Measurements from ENCODE around the gene INPPL1.

DNA sequence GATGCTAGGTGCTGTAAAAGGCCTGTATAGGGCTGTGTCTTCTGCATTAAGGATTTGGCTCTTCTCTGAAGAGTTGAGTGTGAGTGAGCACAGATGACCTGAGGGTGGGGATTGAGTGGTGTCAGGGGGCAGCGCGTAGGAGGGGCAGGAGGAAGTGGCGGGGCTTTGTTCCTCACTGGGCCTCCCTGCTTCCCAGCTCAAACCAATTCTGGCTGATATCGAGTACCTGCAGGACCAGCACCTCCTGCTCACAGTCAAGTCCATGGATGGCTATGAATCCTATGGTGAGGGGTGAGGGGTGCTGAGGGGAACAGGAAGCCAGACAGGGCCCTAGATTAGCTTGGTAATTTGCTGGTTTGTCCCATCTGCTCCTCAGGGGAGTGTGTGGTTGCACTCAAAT, 10.4 kb downstream of the INPPL1 start:
- TF ChIP-seq CTCF (IDR thresholded peaks at IDR 0.05 in 8 of 11, conservative IDR thresholded peaks at IDR 0.05 in 3 of 11) (no peak), POLR2A (IDR thresholded peaks at IDR 0.05) (no peak)
